GM06990 (cell line): Measurements from ENCODE around the gene UCK1.

ENCODE experiments used
- DNase-seq: peaks from one replicate; pipeline ENCODE4 v3.0.0-alpha.2; 2011; ENCODE audit not compliant: insufficient read length; ENCODE audit errors: extremely low read depth
- H3K27me3 ChIP-seq: replicated peaks from 2 replicates; pipeline ENCODE4 v1.6.0; 2011; ENCODE audit warnings: low read length; ENCODE audit not compliant: control insufficient read depth, insufficient read depth
- H3K36me3 ChIP-seq: 2 replicates; pipeline ENCODE4 v1.5.1; 2011; ENCODE audit warnings: low read length; ENCODE audit not compliant: control insufficient read depth, insufficient read depth
- H3K4me3 ChIP-seq: replicated peaks from 2 replicates; pipeline ENCODE4 v1.5.1; 2011; ENCODE audit warnings: low read depth, mild to moderate bottlenecking, control low read depth, low read length
- TF ChIP-seq, protein P1 (sequence below): IDR thresholded peaks from 2 replicates; pipeline ENCODE4 v1.5.1; 2011; ENCODE audit warnings: low read length, control low read depth, mild to moderate bottlenecking, inconsistent platforms; ENCODE audit not compliant: insufficient read depth, poor library complexity, severe bottlenecking

Gene UCK1

DNA sequence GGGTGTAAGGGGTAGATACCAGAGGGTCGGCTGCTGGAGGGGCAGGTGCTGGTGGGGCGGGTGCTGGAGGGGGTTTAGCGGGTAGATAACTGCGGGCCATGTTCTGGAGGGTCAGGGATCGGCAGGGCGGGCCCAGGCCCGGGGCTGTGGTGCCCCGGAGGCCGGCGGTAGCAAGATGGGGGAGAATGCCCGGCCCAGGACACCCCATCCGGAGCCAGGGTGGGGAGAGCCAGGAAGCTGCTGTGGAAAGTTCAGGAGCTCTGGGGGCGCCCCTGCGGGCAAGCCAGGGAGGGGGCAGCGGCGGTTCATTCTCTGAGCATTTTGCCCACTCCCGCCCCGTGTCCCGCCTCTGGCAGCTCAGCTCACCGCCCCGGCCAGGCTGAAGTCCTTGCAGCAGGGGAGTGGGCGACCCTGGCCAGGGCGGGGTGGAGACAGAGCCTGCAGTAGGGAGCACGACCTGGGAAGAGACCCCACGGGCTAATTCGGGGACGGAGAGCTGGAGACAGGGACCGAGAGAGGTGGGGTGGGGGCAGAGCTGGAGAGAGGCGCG, 14.8 kb upstream of the UCK1 start:
- Histone ChIP-seq H3K4me3 (no peak overlapping the region), H3K36me3 (no peaks in the 10 kb centered on the region), H3K27me3 (no peaks in the 10 kb centered on the region)
- TF ChIP-seq, protein P1, sequence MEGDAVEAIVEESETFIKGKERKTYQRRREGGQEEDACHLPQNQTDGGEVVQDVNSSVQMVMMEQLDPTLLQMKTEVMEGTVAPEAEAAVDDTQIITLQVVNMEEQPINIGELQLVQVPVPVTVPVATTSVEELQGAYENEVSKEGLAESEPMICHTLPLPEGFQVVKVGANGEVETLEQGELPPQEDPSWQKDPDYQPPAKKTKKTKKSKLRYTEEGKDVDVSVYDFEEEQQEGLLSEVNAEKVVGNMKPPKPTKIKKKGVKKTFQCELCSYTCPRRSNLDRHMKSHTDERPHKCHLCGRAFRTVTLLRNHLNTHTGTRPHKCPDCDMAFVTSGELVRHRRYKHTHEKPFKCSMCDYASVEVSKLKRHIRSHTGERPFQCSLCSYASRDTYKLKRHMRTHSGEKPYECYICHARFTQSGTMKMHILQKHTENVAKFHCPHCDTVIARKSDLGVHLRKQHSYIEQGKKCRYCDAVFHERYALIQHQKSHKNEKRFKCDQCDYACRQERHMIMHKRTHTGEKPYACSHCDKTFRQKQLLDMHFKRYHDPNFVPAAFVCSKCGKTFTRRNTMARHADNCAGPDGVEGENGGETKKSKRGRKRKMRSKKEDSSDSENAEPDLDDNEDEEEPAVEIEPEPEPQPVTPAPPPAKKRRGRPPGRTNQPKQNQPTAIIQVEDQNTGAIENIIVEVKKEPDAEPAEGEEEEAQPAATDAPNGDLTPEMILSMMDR: no peak
- DNase-seq: no peak

DNA sequence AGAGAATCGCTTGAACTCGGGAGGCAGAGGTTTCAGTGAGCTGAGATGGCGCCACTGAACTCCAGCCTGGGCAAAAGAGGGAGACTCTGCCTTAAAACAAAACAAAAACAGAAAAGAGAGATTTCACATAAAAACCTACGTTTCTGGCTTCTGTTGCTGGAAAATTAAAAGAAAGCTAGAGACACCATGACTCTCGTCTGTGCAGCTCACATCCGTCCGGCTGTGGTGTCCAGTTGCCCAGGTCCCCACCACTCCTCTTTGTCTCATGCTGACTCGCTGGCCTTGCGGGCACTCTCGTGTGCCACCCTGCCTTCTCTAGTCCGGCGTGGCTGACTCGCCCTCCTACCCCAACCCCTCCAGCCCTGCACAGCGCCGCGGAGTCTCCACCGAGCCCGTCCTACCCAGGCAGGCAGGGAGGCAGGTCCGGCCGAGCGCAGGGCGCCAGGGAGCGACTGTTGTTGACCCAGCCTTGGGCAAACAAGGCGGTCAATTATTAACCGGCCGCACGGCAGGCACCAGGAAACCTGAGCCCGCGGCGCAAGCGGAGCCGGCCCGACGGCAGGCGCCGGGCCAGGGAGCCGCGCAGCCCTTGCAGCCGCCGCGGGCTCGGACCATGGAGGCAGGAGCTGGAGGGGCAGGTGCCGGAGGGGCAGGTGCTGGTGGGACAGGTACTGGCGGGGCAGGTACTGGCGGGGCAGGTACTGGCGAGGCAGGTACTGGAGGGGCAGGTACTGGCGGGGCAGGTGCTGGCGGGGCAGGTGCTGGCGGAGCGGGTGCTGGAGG, 14.1 kb upstream of the UCK1 start, which contains the start of gene PRRT1B:
PRRT1B (plus strand) TSS at position 521 of the 783 bp plus-strand sequence; CDS start at position 614, 93 bp downstream.
- DNase-seq: no peak
- no peaks in the 10 kb centered on the region for H3K36me3 ChIP-seq
- TF ChIP-seq, protein P1: no peak
- no peaks in the 10 kb centered on the region for H3K27me3 ChIP-seq
- no peak within 1 kb of the TSS for H3K4me3 ChIP-seq

DNA sequence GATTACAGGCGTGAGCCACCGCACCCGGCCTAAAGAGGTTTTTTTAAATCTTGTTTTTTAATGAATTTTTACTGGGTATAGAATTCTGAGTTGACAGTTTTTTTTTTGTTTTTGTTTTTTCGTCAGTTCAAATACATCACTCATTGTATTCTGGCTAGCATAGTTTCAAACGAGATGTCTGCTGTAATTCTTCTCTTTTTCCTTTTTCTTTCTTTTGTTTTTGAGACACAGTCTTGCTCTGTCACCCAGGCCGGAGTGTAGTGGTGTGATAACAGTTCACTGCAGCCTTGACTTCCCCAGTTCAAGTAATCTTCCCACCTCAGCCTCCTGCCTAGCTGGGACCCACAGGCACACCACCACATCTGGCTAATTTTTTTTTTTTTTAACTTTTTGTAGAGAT, 12.1 kb upstream of the UCK1 start:
- H3K4me3 ChIP-seq: no peak overlapping the region
- no peaks in the 10 kb centered on the region for H3K36me3 ChIP-seq
- TF ChIP-seq, protein P1: no peak
- DNase-seq: no peak
- no peaks in the 10 kb centered on the region for H3K27me3 ChIP-seq

DNA sequence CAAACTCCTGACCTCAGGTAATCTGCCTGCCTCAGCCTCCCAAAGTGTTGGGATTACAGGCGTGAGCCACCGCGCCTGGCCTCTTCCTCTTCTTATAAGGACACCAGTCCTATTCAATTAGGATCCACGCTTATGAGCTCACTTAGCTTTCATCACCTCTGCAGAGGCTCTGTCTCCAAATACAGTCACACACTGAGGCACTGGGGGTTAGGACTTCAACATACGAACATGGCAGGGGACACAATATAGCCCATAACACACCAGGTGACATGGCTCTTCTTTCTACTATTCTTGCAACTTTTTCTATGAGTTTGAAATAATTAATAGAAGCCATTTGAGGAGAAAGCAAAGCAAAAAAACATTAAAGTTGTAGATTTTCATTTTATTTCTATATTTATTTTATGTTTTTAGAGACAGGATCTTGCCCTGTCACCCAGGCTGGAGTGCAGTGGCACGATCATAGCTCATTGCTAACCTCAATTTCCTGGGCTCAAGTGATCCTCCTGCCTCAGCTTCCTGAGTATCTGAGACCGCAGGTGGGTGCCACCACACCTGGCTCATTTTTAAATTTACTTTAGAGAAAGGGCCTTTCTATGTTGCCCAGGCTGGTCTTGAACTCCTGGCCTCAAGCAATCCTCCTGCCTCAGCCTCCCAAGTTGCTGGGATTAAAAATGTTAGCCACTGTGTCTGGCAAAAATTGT, 8.3 kb upstream of the UCK1 start:
- TF ChIP-seq, protein P1: no peak
- Histone ChIP-seq H3K4me3 (no peak overlapping the region), H3K36me3 (no peaks in the 10 kb centered on the region), H3K27me3 (no peaks in the 10 kb centered on the region)
- DNase-seq: no peak

DNA sequence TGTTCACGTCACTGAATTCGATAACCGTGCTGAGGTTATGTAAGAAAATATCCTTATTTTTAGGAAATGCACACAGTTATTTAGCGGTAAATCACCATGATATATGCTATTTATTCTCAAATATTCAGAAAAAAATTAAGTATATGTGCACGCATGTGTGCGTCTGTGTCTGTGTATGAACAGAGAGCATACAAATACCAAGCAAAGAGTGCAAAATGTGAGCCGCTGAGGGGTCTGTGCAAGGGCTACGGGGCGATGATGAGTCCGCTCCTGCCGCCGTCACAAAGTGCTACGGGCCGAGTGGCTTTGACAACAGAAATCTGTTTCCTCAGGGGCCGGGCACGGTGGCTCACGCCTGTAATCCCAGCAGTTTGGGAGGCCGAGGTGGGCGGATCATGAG, 6.9 kb upstream of the UCK1 start:
- TF ChIP-seq, protein P1: no peak
- no peak for DNase-seq
- no peak overlapping the region for H3K4me3 ChIP-seq
- H3K27me3 ChIP-seq: no peaks in the 10 kb centered on the region
- no peaks in the 10 kb centered on the region for H3K36me3 ChIP-seq
